H1 (cell line): ENCODE measurements around the gene P2RX5. TPM values are rescaled to one million over a fixed set of nuclear protein-coding genes. Genes with fewer than 3 reads are reported as not detected.
"Not testable (repeated sequence)": the region's sequence is repeated elsewhere in the genome, so short reads cannot be mapped to it uniquely, and the experiment has no call there.

Source experiments
- CTCF ChIA-PET: fragments of 300-600 bp; sonication (Branson Sonifier 250); formaldehyde crosslinking; loops from one replicate; lab custom pipeline; 2021; ENCODE audit not compliant: partially characterized antibody; lab: Charles Lee
- POLR2A ChIA-PET: fragments of 300-600 bp; sonication (Branson Sonifier 250); formaldehyde crosslinking; loops from one replicate; lab custom pipeline; 2021; ENCODE audit warnings: inconsistent platforms; ENCODE audit not compliant: partially characterized antibody; lab: Charles Lee
- DNase-seq, 2 experiments: peaks; one replicate each; pipeline versions ENCODE4 v3.0.0 to v3.0.0-alpha.2; 2010 to 2022; ENCODE audit warnings: low spot score in 2 of 2, low read depth in 1 of 2, mixed read lengths in 1 of 2
- FAIRE-seq: peaks from 2 replicates; lab custom pipeline; 2011; peaks lifted over from hg19 to GRCh38; lab: Jason Lieb, UNC
- H2AFZ ChIP-seq: 2 replicates; pipeline ENCODE4 v1.8.1; 2012; ENCODE audit warnings: low read length, inconsistent platforms
- H2AK5ac ChIP-seq: 2 replicates; pipeline ENCODE4 v1.6.1; 2013; ENCODE audit warnings: low read depth, low read length
- H2BK120ac ChIP-seq: replicated peaks from 2 replicates; pipeline ENCODE3; 2013; ENCODE audit warnings: low read depth, low read length, inconsistent platforms
- H2BK12ac ChIP-seq: 2 replicates; pipeline ENCODE4 v1.6.1; 2013; ENCODE audit warnings: low read depth, low read length
- H2BK15ac ChIP-seq: 2 replicates; pipeline ENCODE4 v1.6.1; 2013; ENCODE audit warnings: low read length
- H2BK20ac ChIP-seq: 2 replicates; pipeline ENCODE4 v1.6.1; 2013; ENCODE audit warnings: low read length
- H2BK5ac ChIP-seq: 2 replicates; pipeline ENCODE4 v1.6.1; 2013; ENCODE audit warnings: low read depth, low read length
- H3K14ac ChIP-seq: 2 replicates; pipeline ENCODE4 v1.6.1; 2013; ENCODE audit warnings: inconsistent platforms; ENCODE audit not compliant: insufficient read length
- H3K18ac ChIP-seq: 2 replicates; pipeline ENCODE4 v1.6.1; 2013; ENCODE audit warnings: low read length; ENCODE audit errors: extremely low read depth
- H3K23ac ChIP-seq: 2 replicates; pipeline ENCODE4 v1.6.1; 2013; ENCODE audit warnings: inconsistent platforms; ENCODE audit not compliant: insufficient read length
- H3K23me2 ChIP-seq: 2 replicates; pipeline ENCODE4 v1.6.1; 2013; ENCODE audit warnings: low read depth, low read length
- H3K27ac ChIP-seq: 2 replicates; pipeline ENCODE4 v1.6.1; 2011; ENCODE audit warnings: low read depth, low read length, inconsistent platforms
- H3K27me3 ChIP-seq, 4 experiments: replicated peaks in 1 of 4; 1 replicate in 1 of 4; 2 replicates in 3 of 4; pipeline versions ENCODE4 v1.6.1 to v1.8.1; 2011 to 2013; ENCODE audit warnings: low read length in 3 of 4, mild to moderate bottlenecking in 3 of 4, inconsistent platforms in 2 of 4, mixed read lengths in 2 of 4, moderate library complexity in 1 of 4; ENCODE audit not compliant: control insufficient read depth in 3 of 4, insufficient read depth in 3 of 4; ENCODE audit errors: extremely low read depth in 1 of 4
- H3K36me3 ChIP-seq, 4 experiments: 2 replicates each; pipeline versions ENCODE4 v1.6.1 to v1.8.1; 2011 to 2013; ENCODE audit warnings: mild to moderate bottlenecking in 4 of 4, low read length in 3 of 4, moderate library complexity in 2 of 4, control low read depth in 1 of 4, inconsistent platforms in 1 of 4; ENCODE audit not compliant: insufficient read depth in 4 of 4, control insufficient read depth in 2 of 4
- H3K4ac ChIP-seq: replicated peaks from 2 replicates; pipeline ENCODE3; 2013; ENCODE audit warnings: low read length, low read depth, mixed read lengths, inconsistent platforms; ENCODE audit not compliant: insufficient read length
- H3K4me1 ChIP-seq, 4 experiments: replicated peaks in 1 of 4; 1 replicate in 1 of 4; 2 replicates in 3 of 4; pipeline versions ENCODE4 v1.6.1 to v1.8.1; 2011 to 2013; ENCODE audit warnings: low read length in 3 of 4, inconsistent platforms in 2 of 4, mixed read lengths in 1 of 4; ENCODE audit not compliant: insufficient read depth in 4 of 4, control insufficient read depth in 3 of 4
- H3K4me2 ChIP-seq, 2 experiments: 2 replicates each; pipeline versions ENCODE4 v1.6.1 to v1.8.1; 2011 to 2013; ENCODE audit warnings: low read depth in 2 of 2, low read length in 2 of 2, control low read depth in 1 of 2, inconsistent platforms in 1 of 2, mild to moderate bottlenecking in 1 of 2; ENCODE audit not compliant: insufficient read depth in 1 of 2
- H3K4me3 ChIP-seq, 4 experiments: fragments of 200-600, 300-600 bp in 1 of 4; sonication (generic), shearing (Covaris generic), sonication (Bioruptor Twin) in 1 of 4; 2 replicates each; pipeline versions ENCODE4 v1.5.1 to v1.8.1; 2011 to 2016; ENCODE audit warnings: low read length in 4 of 4, low read depth in 3 of 4, control low read depth in 2 of 4, inconsistent platforms in 2 of 4, mild to moderate bottlenecking in 2 of 4, mixed read lengths in 1 of 4, moderate library complexity in 1 of 4; ENCODE audit not compliant: insufficient read depth in 2 of 4; ENCODE audit errors: extremely low read depth in 1 of 4
- H3K56ac ChIP-seq: replicated peaks from 2 replicates; pipeline ENCODE3; 2013; ENCODE audit warnings: low read depth, mild to moderate bottlenecking, mixed read lengths, low read length, inconsistent platforms; ENCODE audit not compliant: insufficient read length
- H3K79me1 ChIP-seq: 2 replicates; pipeline ENCODE4 v1.6.1; 2013; ENCODE audit warnings: low read depth, low read length, control low read depth
- H3K79me2 ChIP-seq, 2 experiments: 2 replicates each; pipeline versions ENCODE4 v1.6.1 to v1.8.1; 2012 to 2013; ENCODE audit warnings: low read length in 2 of 2, mild to moderate bottlenecking in 2 of 2, inconsistent platforms in 1 of 2; ENCODE audit not compliant: insufficient read depth in 2 of 2, control insufficient read depth in 1 of 2
- H3K9ac ChIP-seq, 4 experiments: replicated peaks in 1 of 4; 1 replicate in 1 of 4; 2 replicates in 3 of 4; pipeline versions ENCODE4 v1.6.1 to v1.8.1; 2011 to 2013; ENCODE audit warnings: low read depth in 3 of 4, low read length in 3 of 4, control low read depth in 2 of 4, mild to moderate bottlenecking in 2 of 4, moderate library complexity in 2 of 4, inconsistent platforms in 1 of 4; ENCODE audit errors: extremely low read depth in 1 of 4
- H3K9me3 ChIP-seq, 2 experiments: 2 replicates each; pipeline versions ENCODE4 v1.6.1 to v1.8.1; 2012 to 2013; ENCODE audit warnings: mild to moderate bottlenecking in 2 of 2, moderate library complexity in 2 of 2, control low read depth in 1 of 2, inconsistent platforms in 1 of 2, low read depth in 1 of 2, low read length in 1 of 2, mixed read lengths in 1 of 2; ENCODE audit not compliant: insufficient read depth in 2 of 2
- H4K20me1 ChIP-seq, 2 experiments: replicated peaks in 1 of 2; 2 replicates each; pipeline versions ENCODE3 to v1.8.1; 2011 to 2013; ENCODE audit warnings: inconsistent platforms in 2 of 2, low read length in 2 of 2, mild to moderate bottlenecking in 1 of 2; ENCODE audit not compliant: insufficient read depth in 2 of 2, control insufficient read depth in 1 of 2
- H4K5ac ChIP-seq: 2 replicates; pipeline ENCODE4 v1.6.1; 2013; ENCODE audit warnings: low read length, low read depth, mixed read lengths, inconsistent platforms; ENCODE audit not compliant: insufficient read length
- H4K8ac ChIP-seq: 2 replicates; pipeline ENCODE4 v1.8.0; 2013; ENCODE audit warnings: mild to moderate bottlenecking, moderate library complexity, low read length, inconsistent platforms; ENCODE audit not compliant: insufficient read depth; ENCODE audit errors: extremely low read depth
- H4K91ac ChIP-seq: replicated peaks from 2 replicates; pipeline ENCODE3; 2013; ENCODE audit warnings: low read length, mixed read lengths, inconsistent platforms; ENCODE audit not compliant: insufficient read length
- WGBS, 2 experiments: shearing (Covaris generic) in 1 of 2; methylation state at CpG; one replicate each; pipeline versions ENCODE4 v1.1.6 to v1.1.7; 2013 to 2015; ENCODE audit warnings: low lambda C conversion rate in 2 of 2, mixed read lengths in 2 of 2, inconsistent platforms in 1 of 2, low coverage in 1 of 2, missing lambda C conversion rate in 1 of 2; ENCODE audit not compliant: insufficient replicate concordance in 2 of 2, insufficient coverage in 1 of 2, insufficient read length in 1 of 2; ENCODE audit errors: extremely low coverage in 1 of 2, missing lambda C conversion rate in 1 of 2; 5-methylcytosine and 5-hydroxymethylcytosine counted together
- polyA plus RNA-seq, 7 experiments: library from polyadenylated mRNA; depleted of rRNA in 3 of 7; stranded (reverse) in 5 of 7; unstranded in 2 of 7; fragments of >200 nt in 5 of 7; fragments of 200-250 nt in 2 of 7; gene quantifications; 1 replicate in 5 of 7; 2 replicates in 1 of 7; 4 replicates in 1 of 7; pipeline versions ENCODE4 v1.2.1 to v1.2.3, GENCODE V29; 2011 to 2013; ENCODE audit warnings: missing spikeins in 2 of 7, mixed read lengths in 2 of 7
- total RNA-seq: library from RNA; stranded (reverse); fragmentation: NEBNext Ultra II Directional; extraction: Animal tissue kit (Norgen Biotek cat#: 25700); gene quantifications from 2 replicates; pipeline ENCODE4 v1.2.1, GENCODE V29; 2021

P2RX5 gene
- total and polyA plus RNA-seq, 2 of the 8 experiments (the other 6 are each of a cell fraction or from before 2014, with no cell fraction given): 12.0 to 15.6 TPM

DNA sequence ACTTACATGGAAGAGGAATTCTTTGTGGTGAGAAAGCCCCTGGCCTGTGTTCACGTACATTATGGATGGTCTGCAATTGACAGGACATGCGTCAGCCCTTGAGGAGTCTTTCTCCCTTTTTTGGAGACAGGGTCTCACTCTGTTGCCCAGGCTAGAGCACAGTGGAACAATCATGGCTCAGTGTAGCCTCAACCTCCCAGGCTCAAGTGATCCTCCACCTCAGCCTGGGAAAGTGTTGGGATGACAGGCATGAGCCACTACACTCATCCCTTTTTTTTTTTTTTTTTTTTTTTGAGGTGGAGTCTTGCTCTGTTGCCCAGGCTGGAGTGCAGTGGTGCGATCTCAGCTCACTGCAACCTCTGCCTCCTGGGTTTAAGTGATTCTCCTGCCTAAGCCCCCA, 32.1 kb upstream of the P2RX5 start:
- 93% methylated on average over 3 of the region's 3 CpGs; no CpG with 5 or more reads in 1 of the 2 experiments for WGBS, 2 experiments
- not testable (repeated sequence) for H2BK120ac ChIP-seq, DNase-seq, H3K14ac ChIP-seq, H3K4me3 ChIP-seq, H4K91ac ChIP-seq, H3K4ac ChIP-seq, H4K5ac ChIP-seq, H3K4me2 ChIP-seq, H3K27ac ChIP-seq, H3K9me3 ChIP-seq, H4K8ac ChIP-seq, H3K18ac ChIP-seq, H3K9ac ChIP-seq, H3K27me3 ChIP-seq, H2BK15ac ChIP-seq, H2AFZ ChIP-seq, H2BK12ac ChIP-seq, FAIRE-seq, H2BK20ac ChIP-seq, H2AK5ac ChIP-seq, H2BK5ac ChIP-seq, H3K4me1 ChIP-seq, H3K23ac ChIP-seq, H3K56ac ChIP-seq, H3K23me2 ChIP-seq
- peaks cover 8 to 25% (median 11%) of the 10 kb centered on the region in 4 experiments for H3K36me3 ChIP-seq
- CTCF ChIA-PET: interaction anchor here (0.8 to 9.3 kb wide), 3 partner anchors 9 to 50 kb away, joined by 4 to 72 read pairs (median 9); no protein-coding TSS in a partner anchor
- H3K79me2 ChIP-seq: peaks cover 10 to 38% of the 10 kb centered on the region in 2 experiments
- POLR2A ChIA-PET: interaction anchor here (1.1 kb wide), 1 partner anchor 13 kb away, joined by 3 read pairs; no protein-coding TSS in a partner anchor
- peaks cover 4 to 18% of the 10 kb centered on the region in 2 experiments for H4K20me1 ChIP-seq
- peaks cover 14% of the 10 kb centered on the region for H3K79me1 ChIP-seq
